K562 (cell line): ENCODE measurements around the gene TMEM63A. TPM values are rescaled to one million over a fixed set of nuclear protein-coding genes. Genes with fewer than 3 reads are reported as not detected.

ENCODE experiments used
- CBFA2T2 ChIP-seq: fragments of 450-650 bp; conservative IDR thresholded peaks from 2 replicates; pipeline ENCODE4 v1.6.1; 2017; ENCODE audit warnings: mild to moderate bottlenecking
- CHD4 ChIP-seq: fragments of 200-600 bp; sonication (generic); IDR thresholded peaks from 3 replicates; pipeline ENCODE4 v1.6.1; 2012; ENCODE audit warnings: low read depth, mild to moderate bottlenecking, mixed read lengths, low read length, inconsistent platforms; ENCODE audit not compliant: insufficient read depth, insufficient replicate concordance, poor library complexity, severe bottlenecking
- CUX1 ChIP-seq: fragments of 200-800 bp; sonication (Bioruptor generic); IDR thresholded peaks from 2 replicates; pipeline ENCODE4 v1.6.1; 2016; ENCODE audit warnings: missing genetic modification characterization, missing compliant biosample characterization
- E2F3 ChIP-seq: fragments of 250-450 bp; sonication (Bioruptor Pico); IDR thresholded peaks from 2 replicates; pipeline ENCODE4 v1.4.0; 2020; ENCODE audit warnings: mild to moderate bottlenecking
- FOXK2 ChIP-seq, 2 experiments: fragments of 450-650 bp; IDR thresholded peaks in 1 of 2; conservative IDR thresholded peaks in 1 of 2; 2 replicates each; pipeline ENCODE4 v1.6.1; 2016; ENCODE audit warnings: low read depth in 2 of 2, mild to moderate bottlenecking in 1 of 2
- HNRNPLL ChIP-seq: fragments of 200-400 bp; formaldehyde crosslinking; IDR thresholded peaks from 2 replicates; pipeline ENCODE4 v1.6.1; 2017; ENCODE audit warnings: low read length, low read depth, mild to moderate bottlenecking; ENCODE audit not compliant: poor library complexity, severe bottlenecking
- MED1 ChIP-seq: sonication (generic); formaldehyde crosslinking; IDR thresholded peaks from 2 replicates; pipeline ENCODE4 v1.8.1; 2023; ENCODE audit warnings: missing genetic modification reagents, borderline replicate concordance
- MTA1 ChIP-seq: fragments of 450-650 bp; IDR thresholded peaks from 2 replicates; pipeline ENCODE4 v1.6.1; 2017; ENCODE audit warnings: borderline replicate concordance
- NEUROD1 ChIP-seq: fragments of 150-350 bp; IDR thresholded peaks from 2 replicates; pipeline ENCODE4 v1.6.1; 2014; ENCODE audit warnings: borderline replicate concordance, low read length, low read depth; ENCODE audit not compliant: partially characterized antibody
- NFE2 ChIP-seq: IDR thresholded peaks from 2 replicates; pipeline ENCODE4 v1.6.1; 2014; ENCODE audit warnings: antibody characterized with exemption, low read depth
- NR4A1 ChIP-seq, 2 experiments: fragments of 250-450 bp in 1 of 2; fragments of 450-650 bp in 1 of 2; sonication (Bioruptor Pico) in 1 of 2; IDR thresholded peaks; 2 replicates each; pipeline versions ENCODE4 v1.4.0 to v1.6.1; 2016 to 2020; ENCODE audit warnings: mild to moderate bottlenecking in 2 of 2, missing compliant biosample characterization in 1 of 2, missing genetic modification characterization in 1 of 2, moderate library complexity in 1 of 2
- POLR2A ChIP-seq: fragments of 450-650 bp; conservative IDR thresholded peaks from 2 replicates; pipeline ENCODE4 v1.6.1; 2016
- RBBP5 ChIP-seq: fragments of 200-600 bp; sonication (generic); IDR thresholded peaks from 2 replicates; pipeline ENCODE4 v1.6.1; 2012; ENCODE audit warnings: borderline replicate concordance, mild to moderate bottlenecking, low read length, control low read depth, inconsistent platforms; ENCODE audit not compliant: insufficient read depth, poor library complexity, severe bottlenecking
- SMAD3 ChIP-seq: fragments of 450-650 bp; formaldehyde crosslinking; conservative IDR thresholded peaks from 2 replicates; pipeline ENCODE4 v1.4.0; 2020; ENCODE audit warnings: mild to moderate bottlenecking
- SRSF3 ChIP-seq: fragments of 200-400 bp; formaldehyde crosslinking; IDR thresholded peaks from 2 replicates; pipeline ENCODE4 v1.6.1; 2016; ENCODE audit warnings: mild to moderate bottlenecking, low read length, moderate library complexity; ENCODE audit not compliant: insufficient read depth
- YBX1 ChIP-seq: fragments of 450-650 bp; IDR thresholded peaks from 2 replicates; pipeline ENCODE4 v1.7.1; 2016; ENCODE audit warnings: mild to moderate bottlenecking
- ZBTB8A ChIP-seq: fragments of 450-650 bp; IDR thresholded peaks from 2 replicates; pipeline ENCODE4 v1.6.1; 2018; ENCODE audit warnings: mild to moderate bottlenecking, moderate library complexity; ENCODE audit not compliant: partially characterized antibody
- ZC3H11A ChIP-seq: IDR thresholded peaks from 2 replicates; pipeline ENCODE4 v1.6.1; 2012; ENCODE audit warnings: low read depth, low read length, improper control_type of control experiment
- ZFP30 ChIP-seq: fragments of 250-450 bp; sonication (Bioruptor Pico); IDR thresholded peaks from 2 replicates; pipeline ENCODE4 v1.8.0; 2022; ENCODE audit warnings: moderate library complexity, mild to moderate bottlenecking, inconsistent platforms, borderline replicate concordance
- ZNF232 ChIP-seq: sonication (generic); formaldehyde crosslinking; IDR thresholded peaks from 2 replicates; pipeline ENCODE4 v1.8.0; 2022; ENCODE audit warnings: mild to moderate bottlenecking, missing genetic modification reagents
- ZNF79 ChIP-seq: fragments of 250-450 bp; sonication (Bioruptor Pico); IDR thresholded peaks from 2 replicates; pipeline ENCODE4 v1.4.0; 2020; ENCODE audit warnings: low read depth, mild to moderate bottlenecking, moderate library complexity
- polyA plus RNA-seq, 8 experiments: library from polyadenylated mRNA; depleted of rRNA in 4 of 8; stranded (reverse) in 5 of 8; unstranded in 3 of 8; fragments of >200 nt; fragmentation: Nextera tagmentation in 2 of 8; fragmentation: Illumina TruSeq in 1 of 8; extraction: Ambion mirVana in 2 of 8; extraction: Trizol in 1 of 8; gene quantifications; 2 replicates each; pipeline versions ENCODE4 v1.2.1 to v1.2.3, GENCODE V29; 2011 to 2014; ENCODE audit warnings: inconsistent platforms in 1 of 8, missing spikeins in 1 of 8
- total RNA-seq, 7 experiments: library from RNA; depleted of rRNA in 6 of 7; stranded (reverse); fragments of >200 nt in 6 of 7; fragmentation: Illumina TruSeq in 2 of 7; extraction: Trizol in 2 of 7; gene quantifications; 2 replicates each; pipeline versions ENCODE4 v1.2.1 to v1.2.3, GENCODE V29; 2011 to 2021; ENCODE audit warnings: low replicate concordance in 1 of 7
- TF ChIP-seq, protein P1 (sequence below): sonication (generic); formaldehyde crosslinking; IDR thresholded peaks from 2 replicates; pipeline ENCODE4 v1.8.0; 2022; ENCODE audit warnings: mild to moderate bottlenecking, missing genetic modification reagents

Gene TMEM63A
- total and polyA plus RNA-seq, 9 of the 15 experiments (the other 6 are each of a cell fraction or from before 2014, with no cell fraction given): 2.0 to 54.6 (median 17.5) TPM

- TF ChIP-seq CUX1 (peak; percentile 97), CHD4 (peak; percentile 7), ZBTB8A (no peak), FOXK2 (conservative IDR thresholded peaks at IDR 0.05 in 1 of 2, IDR thresholded peaks at IDR 0.05 in 1 of 2; ENCODE audit: low read depth in 2 of 2) (peak; percentile 83 to 88), CBFA2T2 (peak; percentile 100), MED1 (CRISPR knock-in tag) (no peak), ZNF232 (no peak), NEUROD1 (peak; percentile 89), ZFP30 (CRISPR knock-in tag) (no peak), NFE2 (peak; percentile 90), RBBP5 (peak; percentile 92), MTA1 (peak; percentile 83; the same call in 1 of the 2 replicates), POLR2A (peak; percentile 85), E2F3 (CRISPR knock-in tag) (peak; percentile 79; the same call in 1 of the 2 replicates), HNRNPLL (no peak), YBX1 (no peak; the same call in 1 of the 2 replicates), ZC3H11A (no peak), NR4A1 (CRISPR knock-in tag; IDR thresholded peaks at IDR 0.05) (peak; percentile 90; the same call in 1 of the 2 replicates), NR4A1 (tag; IDR thresholded peaks at IDR 0.05) (peak; percentile 98), SMAD3 (CRISPR knock-in tag) (peak; percentile 94), SRSF3 (no peak), ZNF79 (CRISPR knock-in tag) (peak; percentile 74)
- TF ChIP-seq, protein P1, sequence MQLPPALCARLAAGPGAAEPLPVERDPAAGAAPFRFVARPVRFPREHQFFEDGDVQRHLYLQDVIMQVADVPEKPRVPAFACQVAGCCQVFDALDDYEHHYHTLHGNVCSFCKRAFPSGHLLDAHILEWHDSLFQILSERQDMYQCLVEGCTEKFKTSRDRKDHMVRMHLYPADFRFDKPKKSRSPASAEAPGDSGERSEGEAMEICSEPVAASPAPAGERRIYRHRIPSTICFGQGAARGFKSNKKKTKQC: peak; percentile 66; the same call in 1 of the 2 replicates
Measured at GRCh38 chr1:225928186-225929175, 46.3 kb upstream of the TMEM63A start (continued).
